Loucy (cell line): ENCODE measurements around the gene ANXA3.
A peak's percentile ranks its signal among the peaks of the same experiment; 100 is the strongest.

Source experiments
- H2AFZ ChIP-seq: fragments of 200-600 bp; sonication (generic); 2 replicates; pipeline ENCODE4 v1.6.0; 2016; ENCODE audit warnings: antibody characterized with exemption, mild to moderate bottlenecking, low read length, moderate library complexity
- H3F3A ChIP-seq: fragments of 200-600 bp; 2 replicates; pipeline ENCODE4 v1.6.0; 2016; ENCODE audit warnings: antibody characterized with exemption, low read depth, mild to moderate bottlenecking
- H3K27me3 ChIP-seq: fragments of 200-600 bp; sonication (generic); 2 replicates; pipeline ENCODE4 v1.6.1; 2014; ENCODE audit warnings: low read length, mild to moderate bottlenecking; ENCODE audit not compliant: insufficient read depth, poor library complexity, severe bottlenecking
- H3K36me3 ChIP-seq: fragments of 200-600 bp; sonication (generic); 2 replicates; pipeline ENCODE4 v1.6.1; 2016; ENCODE audit warnings: low read length; ENCODE audit not compliant: insufficient read depth
- H3K4me1 ChIP-seq: fragments of 200-600 bp; sonication (generic); 2 replicates; pipeline ENCODE4 v1.5.1; 2014; ENCODE audit warnings: low read length, mild to moderate bottlenecking; ENCODE audit not compliant: insufficient read depth, poor library complexity, severe bottlenecking
- H3K4me2 ChIP-seq: fragments of 200-600 bp; sonication (generic); 2 replicates; pipeline ENCODE4 v1.6.0; 2014; ENCODE audit warnings: antibody characterized with exemption, low read length, low read depth, mild to moderate bottlenecking; ENCODE audit not compliant: poor library complexity, severe bottlenecking
- H3K4me3 ChIP-seq: fragments of 200-600 bp; sonication (generic); 2 replicates; pipeline ENCODE4 v1.5.1; 2014; ENCODE audit warnings: low read length, mild to moderate bottlenecking, mixed read lengths; ENCODE audit not compliant: poor library complexity, severe bottlenecking
- H3K79me2 ChIP-seq: fragments of 200-600 bp; sonication (generic); 2 replicates; pipeline ENCODE4 v1.6.1; 2014; ENCODE audit warnings: low read length; ENCODE audit not compliant: insufficient read depth
- H3K9ac ChIP-seq: fragments of 200-600 bp; sonication (generic); 2 replicates; pipeline ENCODE4 v1.6.0; 2014; ENCODE audit warnings: mild to moderate bottlenecking, low read depth, low read length, moderate library complexity; ENCODE audit not compliant: poor library complexity, severe bottlenecking
- H3K9me2 ChIP-seq: fragments of 200-600 bp; sonication (generic); replicated peaks from 2 replicates; pipeline ENCODE4 v1.6.1; 2016; ENCODE audit warnings: low read depth, low read length, mixed read lengths
- H3K9me3 ChIP-seq: fragments of 200-600 bp; sonication (generic); 2 replicates; pipeline ENCODE4 v1.6.1; 2014; ENCODE audit warnings: mild to moderate bottlenecking, antibody characterized with exemption, low read length, low read depth; ENCODE audit not compliant: insufficient read depth
- H4K20me1 ChIP-seq: fragments of 200-600 bp; sonication (generic); 2 replicates; pipeline ENCODE4 v1.6.0; 2014; ENCODE audit warnings: antibody characterized with exemption, low read length, mild to moderate bottlenecking; ENCODE audit not compliant: insufficient read depth, poor library complexity, severe bottlenecking
- CTCF ChIP-seq: fragments of 200-600 bp; sonication (generic); conservative IDR thresholded peaks from 2 replicates; pipeline ENCODE4 v1.5.1; 2014; ENCODE audit warnings: mild to moderate bottlenecking, antibody characterized with exemption, low read length
- EZH2phosphoT487 ChIP-seq: fragments of 200-600 bp; IDR thresholded peaks from 2 replicates; pipeline ENCODE4 v1.6.1; 2018; ENCODE audit warnings: antibody characterized with exemption, mild to moderate bottlenecking, moderate library complexity, borderline replicate concordance

The ANXA3 gene

GRCh38 chr4:78618436-78618835, 66.9 kb downstream of the ANXA3 start:
- Histone ChIP-seq H2AFZ (no peak overlapping the region), H3F3A (peaks cover 8% of the 10 kb centered on the region; the same call in 1 of the 2 replicates), H4K20me1 (no peaks in the 10 kb centered on the region), H3K9me3 (no peaks in the 10 kb centered on the region), H3K36me3 (no peaks in the 10 kb centered on the region), H3K9ac (no peak overlapping the region), H3K27me3 (no peaks in the 10 kb centered on the region), H3K4me1 (peaks cover 68% of the 10 kb centered on the region), H3K79me2 (no peaks in the 10 kb centered on the region), H3K9me2 (no peaks in the 10 kb centered on the region), H3K4me2 (no peak overlapping the region), H3K4me3 (no peak overlapping the region)
- TF ChIP-seq EZH2phosphoT487 (no peak), CTCF (no peak)

GRCh38 chr4:78621395-78621794, 69.8 kb downstream of the ANXA3 start:
- H3K36me3 ChIP-seq = no peaks in the 10 kb centered on the region
- no peaks in the 10 kb centered on the region for H3K79me2 ChIP-seq
- H3K9ac ChIP-seq = no peak overlapping the region
- no peaks in the 10 kb centered on the region for H3F3A ChIP-seq
- no peaks in the 10 kb centered on the region for H3K9me2 ChIP-seq
- H4K20me1 ChIP-seq = no peaks in the 10 kb centered on the region
- H3K4me3 ChIP-seq = no peak overlapping the region
- H3K4me1 ChIP-seq = peaks cover 46% of the 10 kb centered on the region
- H3K27me3 ChIP-seq = no peaks in the 10 kb centered on the region
- peak overlapping the region; percentile 66 for H2AFZ ChIP-seq
- H3K4me2 ChIP-seq = no peak overlapping the region
- no peaks in the 10 kb centered on the region for H3K9me3 ChIP-seq
- no peak for TF ChIP-seq CTCF
- TF ChIP-seq EZH2phosphoT487 = no peak

- peak overlapping the region; percentile 3 for H3K9ac ChIP-seq
- H3K4me2 ChIP-seq = no peak overlapping the region
- no peaks in the 10 kb centered on the region for H3K9me2 ChIP-seq
- H4K20me1 ChIP-seq = no peaks in the 10 kb centered on the region
- no peaks in the 10 kb centered on the region for H3K79me2 ChIP-seq
- peak overlapping the region; percentile 66 for H2AFZ ChIP-seq
- peaks cover 50% of the 10 kb centered on the region for H3K4me1 ChIP-seq
- H3K36me3 ChIP-seq = no peaks in the 10 kb centered on the region
- no peaks in the 10 kb centered on the region for H3K9me3 ChIP-seq
- no peaks in the 10 kb centered on the region for H3F3A ChIP-seq
- H3K4me3 ChIP-seq = no peak overlapping the region
- no peak for TF ChIP-seq EZH2phosphoT487
- no peak for TF ChIP-seq CTCF
- no peaks in the 10 kb centered on the region for H3K27me3 ChIP-seq
These were observed 70.8 kb downstream of the ANXA3 start for GRCh38 chr4:78622253-78622979.
